Thymus (tissue), 11 donors: ENCODE measurements around the gene RHPN2. TPM values are rescaled to one million over a fixed set of nuclear protein-coding genes. Genes with fewer than 3 reads are reported as not detected.
"Not testable (repeated sequence)": the region's sequence is repeated elsewhere in the genome, so short reads cannot be mapped to it uniquely, and the experiment has no call there.

Source experiments
- DNase-seq, 9 donors: peaks; one replicate each; pipeline ENCODE4 v3.0.0-alpha.2; 2013; ENCODE audit warnings: low spot score in 9 of 9, low read depth in 6 of 9, missing footprints in 1 of 9
- H3K27ac ChIP-seq, 2 donors: one replicate each; pipeline ENCODE4 v1.5.1; 2013; ENCODE audit warnings: control low read depth in 1 of 2, low read depth in 1 of 2, low read length in 1 of 2, mild to moderate bottlenecking in 1 of 2, moderate library complexity in 1 of 2
- H3K27me3 ChIP-seq, 2 donors: one replicate each; pipeline ENCODE4 v1.5.1; 2013; ENCODE audit warnings: low read length in 1 of 2; ENCODE audit not compliant: control insufficient read depth in 2 of 2, insufficient read depth in 1 of 2
- H3K36me3 ChIP-seq, 2 donors: one replicate each; pipeline ENCODE4 v1.5.1; 2013; ENCODE audit warnings: low read length in 1 of 2, mild to moderate bottlenecking in 1 of 2, moderate library complexity in 1 of 2; ENCODE audit not compliant: control insufficient read depth in 2 of 2, insufficient read depth in 2 of 2
- H3K4me1 ChIP-seq, 2 donors: one replicate each; pipeline ENCODE4 v1.5.1; 2013; ENCODE audit warnings: low read length in 2 of 2; ENCODE audit not compliant: control insufficient read depth in 2 of 2, insufficient read depth in 2 of 2
- H3K4me3 ChIP-seq, 2 donors: one replicate each; pipeline ENCODE4 v1.5.1; 2013; ENCODE audit warnings: low read length in 2 of 2, control low read depth in 1 of 2, mild to moderate bottlenecking in 1 of 2
- H3K9me3 ChIP-seq, 2 donors: one replicate each; pipeline ENCODE4 v1.5.1; 2013; ENCODE audit warnings: low read length in 1 of 2, mild to moderate bottlenecking in 1 of 2; ENCODE audit not compliant: control insufficient read depth in 2 of 2, insufficient read depth in 1 of 2
- WGBS: extraction: QIAGEN DNeasy Blood & Tissue Kit; methylation state at CpG from one replicate; pipeline ENCODE4 v1.1.7; 2013; 5-methylcytosine and 5-hydroxymethylcytosine counted together
- polyA plus RNA-seq: library from polyadenylated mRNA; stranded (reverse); fragments of 200-250 nt; gene quantifications from one replicate; pipeline ENCODE4 v1.2.3, GENCODE V29; 2013
- total RNA-seq: library from RNA; stranded (reverse); fragments of 120-200 nt; gene quantifications from one replicate; pipeline ENCODE4 v1.2.4, GENCODE V29; 2013
- donor health status: healthy.

The RHPN2 gene
- total and polyA plus RNA-seq, 2 donors = 4.8 to 5.1 TPM

DNA sequence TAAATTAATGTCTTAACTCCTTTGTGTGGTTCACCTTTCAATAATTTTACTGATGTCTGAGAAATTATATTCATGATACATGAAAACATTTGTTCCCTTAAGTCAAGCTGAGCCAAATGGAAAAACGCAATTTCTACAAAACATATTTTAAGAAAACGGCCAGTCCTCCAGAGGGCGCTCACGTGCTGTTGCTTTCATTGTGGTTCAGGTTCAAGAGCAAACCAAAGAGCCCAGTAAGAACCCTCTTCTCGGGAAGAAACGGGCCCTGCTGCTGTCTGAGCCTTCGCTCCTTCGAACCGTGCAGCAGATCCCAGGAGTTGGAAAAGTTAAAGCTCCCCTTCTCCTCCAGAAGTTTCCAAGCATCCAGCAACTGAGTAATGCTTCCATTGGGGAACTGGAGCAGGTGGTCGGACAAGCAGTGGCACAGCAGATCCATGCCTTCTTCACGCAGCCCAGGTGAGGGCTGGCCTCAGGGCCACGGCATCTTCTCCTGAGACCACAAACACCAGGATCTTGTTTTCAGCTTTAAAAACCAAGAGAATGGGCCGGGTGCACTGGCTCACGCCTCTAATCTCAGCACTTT is 88.4 kb downstream of the RHPN2 start:
- H3K9me3 ChIP-seq = no peaks in the 10 kb centered on the region
- H3K36me3 ChIP-seq = peaks cover 0 to 6% of the 10 kb centered on the region in 2 donors
- peaks cover 3 to 5% of the 10 kb centered on the region in 2 donors for H3K4me1 ChIP-seq
- WGBS = 57% methylated on average over 14 of the region's 14 CpGs
- H3K27me3 ChIP-seq = no peaks in the 10 kb centered on the region
- H3K27ac ChIP-seq = no peak overlapping the region
- peak in 8 of 9 donors; percentile 28 to 79 (median 60) for DNase-seq
- H3K4me3 ChIP-seq = no peak overlapping the region

DNA sequence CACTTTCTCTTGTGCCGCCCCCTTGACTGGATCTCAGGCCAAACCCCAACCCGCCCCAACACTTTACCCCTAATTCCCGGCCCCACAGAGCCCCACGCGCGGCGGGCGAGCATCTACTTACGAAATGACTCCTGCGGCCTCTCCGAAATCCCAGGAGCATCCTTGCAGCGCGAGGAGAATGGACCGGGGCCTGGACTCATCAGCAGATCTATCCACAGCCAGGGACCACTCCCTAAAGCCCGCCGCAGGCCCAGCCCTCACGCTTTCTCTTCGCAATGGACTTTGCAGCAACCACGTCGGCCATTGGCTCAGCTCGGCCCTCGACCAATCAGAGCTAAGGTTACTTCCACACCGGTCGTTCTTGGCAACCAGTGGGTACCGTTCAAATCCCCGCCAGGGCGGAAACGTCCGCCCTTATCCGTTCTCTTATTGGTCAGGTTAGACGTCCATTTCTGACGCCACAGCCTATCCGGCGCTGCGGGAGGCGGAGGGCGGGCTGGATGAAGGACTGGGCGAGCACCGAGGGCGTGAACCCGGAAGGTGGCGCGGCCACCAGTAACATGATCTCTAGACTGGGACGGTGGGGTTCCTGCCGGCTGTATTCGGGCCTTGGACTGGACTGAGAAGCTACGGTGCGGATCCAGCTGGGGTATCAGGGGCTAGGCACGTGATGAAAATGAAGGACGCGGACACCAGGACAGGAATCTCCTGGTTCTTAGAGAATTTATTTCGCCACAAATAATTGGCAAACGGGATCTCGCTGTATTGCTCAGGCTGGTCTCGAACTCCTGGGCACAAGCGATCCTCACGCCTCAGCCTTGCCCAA is 92.8 kb downstream of the RHPN2 start, which contains the start of the genes CEP89 and FAAP24:
Gene CEP89 (minus strand): TSS at position 244 of the 826 bp plus-strand sequence. CDS start 84 bp downstream, at position 160.
Gene FAAP24 (plus strand): TSS at position 528 of the 826 bp plus-strand sequence. CDS start 955 bp downstream, outside the sequence.
- no peaks in the 10 kb centered on the region for H3K27me3 ChIP-seq
- WGBS = 3% methylated on average over 57 of the region's 57 CpGs
- H3K4me1 ChIP-seq = peaks cover 10% of the 10 kb centered on the region in 2 donors
- peak; percentile 98 to 100 (median 99) for DNase-seq
- peak within 1 kb of the TSS; percentile 30 to 43 for H3K27ac ChIP-seq
- H3K4me3 ChIP-seq = peak within 1 kb of the TSS; percentile 56 to 88
- no peaks in the 10 kb centered on the region for H3K9me3 ChIP-seq
- peaks cover 0 to 10% of the 10 kb centered on the region in 2 donors for H3K36me3 ChIP-seq

DNA sequence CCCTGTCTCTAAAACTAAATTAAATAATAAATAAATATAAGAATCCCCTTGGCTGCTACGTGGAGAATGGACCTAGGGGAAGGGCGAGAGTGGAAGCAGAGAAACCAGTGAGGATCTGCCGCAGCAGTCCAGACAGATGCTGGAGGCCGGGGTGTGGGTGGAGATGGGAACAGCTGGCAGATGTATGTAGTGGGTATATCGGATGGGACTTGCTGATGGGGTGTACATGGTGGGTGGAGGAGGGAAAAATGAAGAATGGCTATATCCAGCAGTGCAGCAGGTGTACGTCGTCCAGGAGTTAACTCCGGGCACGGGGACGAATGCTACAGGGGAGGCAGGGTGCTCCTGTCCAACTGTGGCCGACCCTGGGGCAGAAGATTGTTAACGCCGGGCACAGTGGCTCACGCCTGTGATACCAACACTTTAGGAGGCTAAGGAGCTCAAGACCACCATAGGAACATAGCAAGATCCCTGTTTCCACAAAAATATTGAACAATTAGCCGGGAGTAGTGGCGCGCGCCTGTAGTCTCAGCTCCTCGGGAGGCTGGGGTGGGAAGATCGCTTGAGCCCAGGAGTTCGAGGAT is 93.6 kb downstream of the RHPN2 start:
- no peak for DNase-seq
- no peaks in the 10 kb centered on the region for H3K27me3 ChIP-seq
- peaks cover 0 to 12% of the 10 kb centered on the region in 2 donors for H3K36me3 ChIP-seq
- H3K4me3 ChIP-seq = peak overlapping the region; percentile 56 to 88
- H3K4me1 ChIP-seq = peaks cover 10% of the 10 kb centered on the region in 2 donors
- H3K9me3 ChIP-seq = no peaks in the 10 kb centered on the region
- H3K27ac ChIP-seq = no peak overlapping the region
- WGBS = 42% methylated on average over 21 of the region's 21 CpGs

DNA sequence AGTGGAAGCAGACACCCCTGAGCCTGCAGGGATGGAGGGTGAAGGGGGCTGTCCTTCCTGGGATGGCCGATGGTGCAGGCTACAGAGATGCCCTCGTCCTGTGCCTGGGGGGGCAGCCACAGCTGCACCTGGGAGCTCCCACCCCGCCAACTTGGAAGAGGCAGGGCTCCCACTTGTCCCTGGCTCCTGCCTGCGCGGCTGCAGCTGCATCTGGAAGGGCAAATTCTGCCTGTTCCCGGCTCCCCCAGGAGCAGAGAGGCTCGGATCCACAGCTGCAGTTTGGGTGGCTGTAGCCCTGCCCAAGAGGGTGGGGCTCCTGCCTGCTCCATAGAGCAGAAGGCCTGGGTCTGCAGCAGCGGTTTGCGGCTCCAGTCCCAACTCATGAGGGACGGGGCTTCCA is 95.1 kb downstream of the RHPN2 start:
- Histone ChIP-seq H3K27me3 (no peaks in the 10 kb centered on the region), H3K4me1 (peaks cover 10% of the 10 kb centered on the region in 2 donors), H3K9me3 (no peaks in the 10 kb centered on the region), H3K27ac (no peak overlapping the region), H3K36me3 (peaks cover 4 to 21% of the 10 kb centered on the region in 2 donors), H3K4me3 (no peak overlapping the region)
- no peak for DNase-seq
- 97% methylated on average over 10 of the region's 10 CpGs for WGBS

DNA sequence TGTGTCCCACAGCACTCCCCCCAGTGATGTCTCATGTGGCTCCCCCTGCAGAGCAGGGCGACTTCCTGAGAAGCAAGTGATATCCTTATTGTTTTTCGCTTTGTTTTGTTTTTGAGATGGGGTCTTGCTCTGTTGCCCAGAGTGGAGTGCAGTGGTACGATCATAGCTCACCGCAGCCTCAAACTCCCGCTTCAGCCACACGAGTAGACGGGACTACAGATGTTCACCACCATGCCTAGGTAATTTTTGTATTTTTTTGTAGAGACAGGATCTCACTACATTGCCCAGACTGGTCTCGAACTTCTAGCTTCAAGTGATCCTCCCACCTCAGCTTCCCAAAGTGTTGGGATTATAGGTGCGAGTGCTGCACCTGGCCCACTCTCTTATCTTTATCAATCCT is 97.9 kb downstream of the RHPN2 start:
- Histone ChIP-seq H3K36me3 (peaks cover 4 to 27% of the 10 kb centered on the region in 2 donors), H3K27me3 (no peaks in the 10 kb centered on the region), H3K9me3 (no peaks in the 10 kb centered on the region), H3K4me1 (peaks cover 5 to 7% of the 10 kb centered on the region in 2 donors), H3K27ac (no peak overlapping the region), H3K4me3 (no peak overlapping the region)
- 97% methylated on average over 9 of the region's 9 CpGs for WGBS
- no peak for DNase-seq

DNA sequence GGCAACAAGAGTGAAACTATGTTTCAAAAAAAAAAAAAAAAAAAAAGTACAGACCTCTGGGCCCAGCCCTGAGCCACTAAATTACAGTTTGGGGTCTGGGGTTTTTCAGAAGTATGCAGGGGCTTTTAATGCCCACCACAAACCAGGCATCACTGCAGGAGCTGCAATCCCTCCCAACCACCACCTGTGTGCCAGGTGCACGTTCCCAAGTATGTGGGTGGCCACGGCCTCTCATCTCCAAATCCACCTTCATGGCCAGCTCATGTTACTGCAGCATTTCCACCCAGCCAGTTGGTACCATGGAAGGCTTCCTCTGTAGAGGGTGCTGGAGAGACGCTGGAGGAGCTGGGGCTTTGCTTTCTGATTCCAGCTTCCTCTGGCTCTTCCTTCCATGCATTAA is 119.4 kb downstream of the RHPN2 start:
- H3K27ac ChIP-seq = no peak overlapping the region
- no peak overlapping the region for H3K4me3 ChIP-seq
- DNase-seq = no peak
- no peaks in the 10 kb centered on the region for H3K4me1 ChIP-seq
- 76% methylated on average over 3 of the region's 3 CpGs for WGBS
- H3K36me3 ChIP-seq = peaks cover 4 to 46% of the 10 kb centered on the region in 2 donors
- no peaks in the 10 kb centered on the region for H3K27me3 ChIP-seq
- no peaks in the 10 kb centered on the region for H3K9me3 ChIP-seq

DNA sequence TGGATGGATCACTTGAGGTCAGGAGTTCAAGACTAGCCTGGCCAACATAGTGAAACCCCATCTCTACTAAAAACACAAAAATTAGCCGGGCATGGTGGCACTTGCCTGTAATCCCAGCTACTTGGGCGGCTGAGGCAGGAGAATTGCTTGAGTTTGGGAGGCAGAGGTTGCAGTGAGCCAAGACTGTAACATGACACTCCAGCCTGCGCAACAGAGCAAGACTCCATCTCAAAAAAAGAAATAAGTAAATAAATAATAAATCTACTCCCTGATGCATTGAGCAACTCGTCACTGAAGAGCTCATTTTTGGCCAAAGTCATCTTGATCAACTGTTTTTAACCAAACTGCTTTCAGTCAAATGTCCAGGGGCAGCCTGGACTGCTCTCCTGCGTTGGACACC is 123.4 kb downstream of the RHPN2 start:
- H3K27ac ChIP-seq, H3K4me1 ChIP-seq, DNase-seq, H3K27me3 ChIP-seq, H3K9me3 ChIP-seq, H3K4me3 ChIP-seq: not testable (repeated sequence)
- peaks cover 7 to 38% of the 10 kb centered on the region in 2 donors for H3K36me3 ChIP-seq
- WGBS = 95% methylated on average over 5 of the region's 5 CpGs

DNA sequence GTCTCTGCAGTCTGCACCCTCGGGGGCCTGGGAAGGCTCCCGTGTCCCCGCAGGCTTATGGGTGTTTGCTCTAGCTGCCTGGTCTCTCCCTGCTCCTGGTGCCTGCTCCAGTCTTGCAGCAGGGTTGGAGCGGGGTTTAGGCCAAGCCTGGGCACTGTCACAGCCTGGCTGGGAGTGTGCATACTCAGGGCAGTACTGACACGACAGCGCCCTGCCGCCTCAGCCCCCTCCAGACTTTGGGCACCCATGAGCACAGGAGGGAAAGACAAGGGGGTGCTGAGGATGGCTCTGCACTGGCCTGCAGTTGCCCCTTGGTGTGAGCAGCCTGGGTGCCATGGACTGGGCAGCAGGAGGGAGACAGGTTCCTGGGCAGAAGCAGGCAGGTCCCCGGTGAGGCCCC is 128.6 kb downstream of the RHPN2 start:
- no peak for DNase-seq
- no peak overlapping the region for H3K27ac ChIP-seq
- WGBS = 98% methylated on average over 8 of the region's 8 CpGs
- H3K36me3 ChIP-seq = peaks cover 3 to 28% of the 10 kb centered on the region in 2 donors
- no peaks in the 10 kb centered on the region for H3K4me1 ChIP-seq
- H3K4me3 ChIP-seq = no peak overlapping the region
- H3K27me3 ChIP-seq = no peaks in the 10 kb centered on the region
- no peaks in the 10 kb centered on the region for H3K9me3 ChIP-seq

DNA sequence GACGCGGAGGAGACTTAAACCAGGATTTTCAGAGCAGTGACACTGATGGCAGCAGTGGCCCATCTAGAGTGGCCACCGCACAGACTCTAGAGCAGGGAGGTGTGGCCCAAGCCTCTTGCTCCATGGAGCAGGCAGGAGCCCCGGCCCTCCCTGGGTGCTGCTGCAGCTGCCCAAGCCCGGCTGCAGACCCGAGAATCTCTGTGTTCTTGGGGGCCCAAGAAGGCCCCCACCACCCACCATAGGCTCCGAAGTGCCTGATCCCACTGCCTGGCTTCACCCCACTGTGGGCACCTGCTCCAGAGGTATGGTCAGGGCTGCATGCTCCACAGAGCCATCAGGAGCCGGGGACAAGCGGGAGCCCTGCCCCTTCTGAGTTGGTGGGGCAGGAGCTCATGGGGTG is 129.1 kb downstream of the RHPN2 start:
- Histone ChIP-seq H3K4me3 (no peak overlapping the region), H3K36me3 (peaks cover 3 to 29% of the 10 kb centered on the region in 2 donors), H3K27ac (no peak overlapping the region), H3K9me3 (no peaks in the 10 kb centered on the region), H3K27me3 (no peaks in the 10 kb centered on the region), H3K4me1 (no peaks in the 10 kb centered on the region)
- WGBS = 91% methylated on average over 9 of the region's 9 CpGs
- no peak for DNase-seq
